ENCODE results near the gene LY6G6F.
A peak's percentile ranks its signal among the peaks of the same experiment; 100 is the strongest.

Gene LY6G6F

GRCh38 chr6:31663961-31664789, 42.5 kb upstream of the LY6G6F start:
- Histone ChIP-seq H3K9me2 (replicated peaks; ENCODE audit: insufficient read depth, low read length) (no peaks in the 10 kb centered on the region), H3K36me3 (ENCODE audit: low read length) (peaks cover 18% of the 10 kb centered on the region), H3K4me3 (ENCODE audit: insufficient read depth, low read length, poor library complexity, severe bottlenecking) (peak overlapping the region; percentile 68), H2AFZ (ENCODE audit: low read depth, low read length, severe bottlenecking) (peak overlapping the region; percentile 0), H3K27me3 (ENCODE audit: low read length) (no peaks in the 10 kb centered on the region), H3K9me3 (ENCODE audit: insufficient read depth, low read length) (no peaks in the 10 kb centered on the region), H3K27ac (ENCODE audit: low read depth, low read length) (peak overlapping the region; percentile 95), H4K20me1 (ENCODE audit: low read depth, low read length) (no peaks in the 10 kb centered on the region; the same call in 1 of the 2 replicates), H3K4me2 (ENCODE audit: low read depth, low read length, poor library complexity, severe bottlenecking) (peak overlapping the region; percentile 81), H3K79me2 (ENCODE audit: insufficient read depth, low read length) (peaks cover 59% of the 10 kb centered on the region), H3F3A (ENCODE audit: insufficient read depth) (peaks cover 28% of the 10 kb centered on the region), H3K9ac (ENCODE audit: low read length) (peak overlapping the region; percentile 82)
- TF ChIP-seq CTCF (IDR thresholded peaks at IDR 0.05; ENCODE audit: insufficient read depth, low read length, poor library complexity, severe bottlenecking) (peak; percentile 43), EZH2phosphoT487 (conservative IDR thresholded peaks at IDR 0.05; ENCODE audit: low read length) (no peak)

GRCh38 chr6:31664790-31665500, 41.7 kb upstream of the LY6G6F start, which contains the start of gene GPANK1:
TSS of gene GPANK1 (minus strand) at chr6:31664997. CDS start at chr6:31664478, 519 bp downstream.
- H3K4me3 ChIP-seq (ENCODE audit: insufficient read depth, low read length, poor library complexity, severe bottlenecking): peak within 1 kb of the TSS; percentile 83
- no peaks in the 10 kb centered on the region for H3K9me2 ChIP-seq (replicated peaks; ENCODE audit: insufficient read depth, low read length)
- TF ChIP-seq CTCF (IDR thresholded peaks at IDR 0.05; ENCODE audit: insufficient read depth, low read length, poor library complexity, severe bottlenecking) (no peak), EZH2phosphoT487 (conservative IDR thresholded peaks at IDR 0.05; ENCODE audit: low read length) (no peak)
- peak within 1 kb of the TSS; percentile 0 for H2AFZ ChIP-seq (ENCODE audit: low read depth, low read length, severe bottlenecking)
- H3K36me3 ChIP-seq (ENCODE audit: low read length): peaks cover 23% of the 10 kb centered on the region
- peaks cover 28% of the 10 kb centered on the region for H3F3A ChIP-seq (ENCODE audit: insufficient read depth)
- peak within 1 kb of the TSS; percentile 82 for H3K9ac ChIP-seq (ENCODE audit: low read length)
- peak within 1 kb of the TSS; percentile 81 for H3K4me2 ChIP-seq (ENCODE audit: low read depth, low read length, poor library complexity, severe bottlenecking)
- no peaks in the 10 kb centered on the region for H3K9me3 ChIP-seq (ENCODE audit: insufficient read depth, low read length)
- H4K20me1 ChIP-seq (ENCODE audit: low read depth, low read length): no peaks in the 10 kb centered on the region; the same call in 1 of the 2 replicates
- no peaks in the 10 kb centered on the region for H3K27me3 ChIP-seq (ENCODE audit: low read length)
- peak within 1 kb of the TSS; percentile 95 for H3K27ac ChIP-seq (ENCODE audit: low read depth, low read length)
- peaks cover 51% of the 10 kb centered on the region for H3K79me2 ChIP-seq (ENCODE audit: insufficient read depth, low read length)

- H4K20me1 ChIP-seq (ENCODE audit: low read depth, low read length): no peaks in the 10 kb centered on the region; the same call in 1 of the 2 replicates
- no peaks in the 10 kb centered on the region for H3K27me3 ChIP-seq (ENCODE audit: low read length)
- H3K36me3 ChIP-seq (ENCODE audit: low read length): peaks cover 24% of the 10 kb centered on the region
- H3K4me2 ChIP-seq (ENCODE audit: low read depth, low read length, poor library complexity, severe bottlenecking): peak within 1 kb of the TSS; percentile 82
- H3K4me3 ChIP-seq (ENCODE audit: insufficient read depth, low read length, poor library complexity, severe bottlenecking): peak within 1 kb of the TSS; percentile 83
- H2AFZ ChIP-seq (ENCODE audit: low read depth, low read length, severe bottlenecking): no peak within 1 kb of the TSS
- TF ChIP-seq EZH2phosphoT487 (conservative IDR thresholded peaks at IDR 0.05; ENCODE audit: low read length): no peak
- TF ChIP-seq CTCF (IDR thresholded peaks at IDR 0.05; ENCODE audit: insufficient read depth, low read length, poor library complexity, severe bottlenecking): no peak
- H3F3A ChIP-seq (ENCODE audit: insufficient read depth): peaks cover 28% of the 10 kb centered on the region
- no peaks in the 10 kb centered on the region for H3K9me2 ChIP-seq (replicated peaks; ENCODE audit: insufficient read depth, low read length)
- H3K9me3 ChIP-seq (ENCODE audit: insufficient read depth, low read length): no peaks in the 10 kb centered on the region
- H3K79me2 ChIP-seq (ENCODE audit: insufficient read depth, low read length): peaks cover 46% of the 10 kb centered on the region
- peak within 1 kb of the TSS; percentile 95 for H3K27ac ChIP-seq (ENCODE audit: low read depth, low read length)
- peak within 1 kb of the TSS; percentile 82 for H3K9ac ChIP-seq (ENCODE audit: low read length)
Observed at GRCh38 chr6:31665501-31666336, 40.9 kb upstream of the LY6G6F start, which contains the start of gene CSNK2B. TSS of gene CSNK2B (plus strand) at chr6:31666080. CDS start at chr6:31666832, 752 bp downstream.
